CD14-positive monocyte (primary cell): Measurements from ENCODE around the gene ZNF224. TPM values are rescaled to one million over a fixed set of nuclear protein-coding genes. Genes with fewer than 3 reads are reported as not detected.

Experiments
- DNase-seq, 3 donors: peaks; one replicate each; pipeline ENCODE4 v3.0.0-alpha.2; 2011 to 2022
- H2AFZ ChIP-seq: 2 replicates; pipeline ENCODE4 v1.6.0; 2012; ENCODE audit warnings: mild to moderate bottlenecking, low read depth, low read length, inconsistent platforms; ENCODE audit not compliant: insufficient read depth, poor library complexity, severe bottlenecking
- H3K27ac ChIP-seq, 2 donors: 1 replicate in 1 of 2; 2 replicates in 1 of 2; pipeline ENCODE4 v1.5.1; 2012 to 2013; ENCODE audit warnings: low read length in 2 of 2, control low read depth in 1 of 2, inconsistent platforms in 1 of 2, low read depth in 1 of 2, mild to moderate bottlenecking in 1 of 2
- H3K27me3 ChIP-seq, 2 donors: one replicate each; pipeline versions ENCODE4 v1.6.0 to v1.6.1; 2011 to 2013; ENCODE audit warnings: low read length in 2 of 2; ENCODE audit not compliant: control insufficient read depth in 2 of 2, insufficient read depth in 2 of 2
- H3K36me3 ChIP-seq, 2 donors: replicated peaks in 1 of 2; 1 replicate in 1 of 2; 2 replicates in 1 of 2; pipeline versions ENCODE4 v1.5.1 to v1.6.1; 2012 to 2013; ENCODE audit warnings: low read length in 2 of 2, control low read depth in 1 of 2, inconsistent platforms in 1 of 2, mild to moderate bottlenecking in 1 of 2; ENCODE audit not compliant: insufficient read depth in 2 of 2, control insufficient read depth in 1 of 2
- H3K4me1 ChIP-seq, 2 donors: 1 replicate in 1 of 2; 2 replicates in 1 of 2; pipeline versions ENCODE4 v1.5.1 to v1.6.1; 2012 to 2013; ENCODE audit warnings: low read length in 2 of 2, control low read depth in 1 of 2, inconsistent platforms in 1 of 2, mild to moderate bottlenecking in 1 of 2, moderate library complexity in 1 of 2; ENCODE audit not compliant: insufficient read depth in 2 of 2, control insufficient read depth in 1 of 2
- H3K4me2 ChIP-seq: replicated peaks from 2 replicates; pipeline ENCODE3; 2012; ENCODE audit warnings: low read length, moderate library complexity, mild to moderate bottlenecking; ENCODE audit not compliant: poor library complexity, severe bottlenecking; ENCODE audit errors: extremely low read depth
- H3K4me3 ChIP-seq, 3 experiments: fragments of 200-600 bp in 1 of 3; sonication (generic) in 1 of 3; replicated peaks in 1 of 3; 1 replicate in 2 of 3; 2 replicates in 1 of 3; pipeline ENCODE4 v1.5.1; 2011 to 2013; ENCODE audit warnings: low read length in 3 of 3, mild to moderate bottlenecking in 3 of 3, control low read depth in 2 of 3, low read depth in 2 of 3, inconsistent platforms in 1 of 3, moderate library complexity in 1 of 3
- H3K79me2 ChIP-seq: 2 replicates; pipeline ENCODE4 v1.6.0; 2012; ENCODE audit warnings: mild to moderate bottlenecking, control low read depth, inconsistent platforms, low read length, moderate library complexity; ENCODE audit not compliant: insufficient read depth
- H3K9ac ChIP-seq: 2 replicates; pipeline ENCODE4 v1.6.0; 2017; ENCODE audit warnings: low read length, mild to moderate bottlenecking; ENCODE audit not compliant: insufficient read depth, poor library complexity, severe bottlenecking
- H3K9me3 ChIP-seq, 2 donors: replicated peaks in 1 of 2; 1 replicate in 1 of 2; 2 replicates in 1 of 2; pipeline versions ENCODE4 v1.5.1 to v1.6.1; 2012 to 2013; ENCODE audit warnings: low read length in 2 of 2, control low read depth in 1 of 2; ENCODE audit not compliant: control insufficient read depth in 1 of 2, insufficient read depth in 1 of 2
- H4K20me1 ChIP-seq: 2 replicates; pipeline ENCODE4 v1.6.0; 2012; ENCODE audit warnings: mild to moderate bottlenecking, low read length, control low read depth, moderate library complexity; ENCODE audit not compliant: insufficient read depth
- H3K27ac Mint-ChIP-seq, 7 donors: one replicate each; pipeline ENCODE4 v1.8.0; 2020; ENCODE audit warnings: mild to moderate bottlenecking in 7 of 7, mixed read lengths in 7 of 7, moderate library complexity in 6 of 7, inconsistent platforms in 2 of 7
- H3K27me3 Mint-ChIP-seq, 3 donors: one replicate each; pipeline ENCODE4 v1.8.0; 2021 to 2022; ENCODE audit warnings: low read depth in 3 of 3, mild to moderate bottlenecking in 3 of 3, mixed read lengths in 3 of 3, moderate library complexity in 3 of 3, inconsistent platforms in 1 of 3
- H3K36me3 Mint-ChIP-seq, 2 donors: one replicate each; pipeline ENCODE4 v1.8.0; 2020; ENCODE audit warnings: mixed read lengths in 2 of 2, inconsistent platforms in 1 of 2, mild to moderate bottlenecking in 1 of 2
- H3K4me1 Mint-ChIP-seq: one replicate; pipeline ENCODE4 v1.8.0; 2020; ENCODE audit warnings: mild to moderate bottlenecking, mixed read lengths
- H3K4me3 Mint-ChIP-seq, 2 donors: one replicate each; pipeline ENCODE4 v1.8.0; 2020; ENCODE audit warnings: mild to moderate bottlenecking in 2 of 2, mixed read lengths in 2 of 2, moderate library complexity in 1 of 2
- H3K9me3 Mint-ChIP-seq, 7 donors: one replicate each; pipeline ENCODE4 v1.8.0; 2020 to 2022; ENCODE audit warnings: mixed read lengths in 7 of 7, mild to moderate bottlenecking in 6 of 7, moderate library complexity in 6 of 7, inconsistent platforms in 2 of 7
- CTCF ChIP-seq: fragments of 200-600 bp; IDR thresholded peaks from one replicate; pipeline ENCODE4 v1.8.0; 2022; ENCODE audit warnings: antibody characterized with exemption, mild to moderate bottlenecking
- WGBS: methylation state at CpG from one replicate; pipeline ENCODE4 v1.1.5; 2013; ENCODE audit warnings: missing lambda C conversion rate; ENCODE audit not compliant: insufficient coverage; 5-methylcytosine and 5-hydroxymethylcytosine counted together
- intact Hi-C, 2 donors: fragments of 100-400 bp; cut with micrococcal nuclease; formaldehyde crosslinking; loops; one replicate each; pipeline versions ENCODE4 v1.15.0 to v1.15.1; 2023
- polyA plus RNA-seq, 3 donors: library from polyadenylated mRNA; depleted of rRNA in 1 of 3; unstranded in 2 of 3; stranded (reverse) in 1 of 3; fragments of 300-500 nt in 2 of 3; fragments of >200 nt in 1 of 3; fragmentation: Illumina TruSeq in 2 of 3; gene quantifications; 1 replicate in 2 of 3; 2 replicates in 1 of 3; pipeline ENCODE4 v1.2.3, GENCODE V29; 2012 to 2021

Gene ZNF224
- polyA plus RNA-seq, 3 donors, result 2.9 to 30.1 (median 3.5) TPM

DNA sequence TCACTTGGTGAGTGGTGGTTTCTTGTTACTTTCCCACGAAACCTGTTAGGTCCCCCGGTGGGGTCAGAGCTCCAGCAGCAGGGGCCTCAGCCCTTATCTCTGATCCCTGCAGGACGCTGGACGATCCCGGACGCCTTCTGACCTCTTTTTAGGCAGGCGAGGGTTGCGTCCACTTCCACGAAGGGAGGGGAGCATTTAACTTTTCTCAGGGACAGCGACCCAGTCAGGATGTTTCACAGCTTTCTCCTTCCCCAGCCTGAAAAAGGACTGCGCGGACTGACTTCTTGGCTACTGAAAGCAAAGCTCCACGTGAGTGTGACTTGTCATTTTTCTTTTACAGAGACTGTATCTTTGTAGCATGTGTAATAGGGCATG lies 47.9 kb downstream of the ZNF224 start:
- Mint-ChIP-seq H3K36me3 (peaks cover 23 to 28% of the 10 kb centered on the region in 2 donors), H3K27ac (peak overlapping the region in 2 of 7 donors; percentile 63 to 93), H3K9me3 (peaks cover 0 to 16% (median 8%) of the 10 kb centered on the region in 7 donors), H3K4me3 (peak overlapping the region; percentile 98 to 99), H3K27me3 (peaks cover 0 to 2% (median under 1%) of the 10 kb centered on the region in 3 donors), H3K4me1 (peaks cover 17% of the 10 kb centered on the region)
- H3K4me1 ChIP-seq, result peaks cover 13 to 17% of the 10 kb centered on the region in 2 donors
- WGBS, result 6% methylated on average over 10 of the region's 13 CpGs
- intact Hi-C loops, result no loop called here
- H3K27me3 ChIP-seq, result no peaks in the 10 kb centered on the region
- peaks cover 11 to 31% of the 10 kb centered on the region in 2 donors for H3K36me3 ChIP-seq
- H3K4me2 ChIP-seq, result peak overlapping the region; percentile 86
- TF ChIP-seq CTCF, result no peak
- peak overlapping the region in 1 of 2 donors; percentile 67 for H3K27ac ChIP-seq
- H3K9me3 ChIP-seq, result no peaks in the 10 kb centered on the region
- peak overlapping the region; percentile 71 to 97 (median 81) for H3K4me3 ChIP-seq
- H3K9ac ChIP-seq, result peak overlapping the region; percentile 77
- peak overlapping the region; percentile 98 for H2AFZ ChIP-seq
- H3K79me2 ChIP-seq, result peaks cover 5% of the 10 kb centered on the region
- DNase-seq, result no peak
- no peaks in the 10 kb centered on the region for H4K20me1 ChIP-seq

DNA sequence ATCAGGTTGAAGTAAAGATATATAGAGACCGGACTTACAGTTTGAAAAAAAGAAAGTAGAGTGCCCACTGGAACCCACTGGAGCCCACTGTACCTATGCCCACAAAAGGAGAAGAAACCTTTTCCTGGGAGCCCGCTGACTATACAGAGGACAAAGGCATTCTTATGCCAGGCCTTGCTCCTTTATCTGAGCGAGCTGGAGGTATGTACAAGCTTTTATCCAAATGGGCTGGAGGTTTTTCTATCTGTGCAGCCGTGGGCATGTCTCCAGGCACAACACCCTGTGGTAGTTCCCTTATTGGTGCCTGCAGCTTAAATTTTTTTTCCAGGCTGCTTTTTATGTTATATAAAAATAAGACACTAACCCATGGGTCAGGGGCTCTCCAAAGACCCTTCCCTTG lies 55.6 kb downstream of the ZNF224 start:
- H2AFZ ChIP-seq, result no peak overlapping the region
- no peak overlapping the region for H3K4me2 ChIP-seq
- H3K27me3 ChIP-seq, result no peaks in the 10 kb centered on the region
- Mint-ChIP-seq H3K4me3 (no peak overlapping the region), H3K27ac (no peak overlapping the region), H3K36me3 (peaks cover 74 to 86% of the 10 kb centered on the region in 2 donors), H3K4me1 (no peaks in the 10 kb centered on the region), H3K27me3 (no peaks in the 10 kb centered on the region), H3K9me3 (peaks cover 12 to 38% (median 33%) of the 10 kb centered on the region in 7 donors)
- intact Hi-C loops, result no loop called here
- 96% methylated on average over 3 of the region's 4 CpGs for WGBS
- H3K9ac ChIP-seq, result no peak overlapping the region
- H3K27ac ChIP-seq, result no peak overlapping the region
- TF ChIP-seq CTCF, result no peak
- H3K79me2 ChIP-seq, result no peaks in the 10 kb centered on the region
- no peak for DNase-seq
- H3K4me3 ChIP-seq, result no peak overlapping the region
- no peaks in the 10 kb centered on the region for H3K4me1 ChIP-seq
- no peaks in the 10 kb centered on the region for H4K20me1 ChIP-seq
- H3K36me3 ChIP-seq, result peaks cover 58 to 99% of the 10 kb centered on the region in 2 donors
- peaks cover 6 to 25% of the 10 kb centered on the region in 2 donors for H3K9me3 ChIP-seq
